Vagina (tissue), 2 donors: Measurements from ENCODE around the gene NBEAL1. TPM values are rescaled to one million over a fixed set of nuclear protein-coding genes. Genes with fewer than 3 reads are reported as not detected.

Source experiments
- DNase-seq, 2 donors: peaks; one replicate each; pipeline ENCODE4 v3.0.0-alpha.2; 2017; ENCODE audit errors: extremely low spot score in 2 of 2
- H3K27ac ChIP-seq: fragments of 200-600 bp; sonication (generic); one replicate; pipeline ENCODE4 v1.5.1; 2019
- H3K27me3 ChIP-seq: fragments of 200-600 bp; sonication (generic); one replicate; pipeline ENCODE4 v1.5.1; 2019
- H3K36me3 ChIP-seq, 2 donors: fragments of 200-600 bp; sonication (generic); one replicate each; pipeline ENCODE4 v1.5.1; 2017 to 2019
- H3K4me1 ChIP-seq: fragments of 200-600 bp; sonication (generic); one replicate; pipeline ENCODE4 v1.5.1; 2019
- H3K4me3 ChIP-seq, 2 donors: fragments of 200-600 bp; sonication (generic); 1 replicate in 1 of 2; 2 replicates in 1 of 2; pipeline ENCODE4 v1.5.1; 2016 to 2019
- H3K9me3 ChIP-seq: fragments of 200-600 bp; sonication (generic); one replicate; pipeline ENCODE4 v1.5.1; 2019
- CTCF ChIP-seq, 3 experiments: fragments of 450-650 bp in 2 of 3; fragments of 200-600 bp in 1 of 3; sonication (generic) in 1 of 3; IDR thresholded peaks; one replicate each; pipeline ENCODE4 v1.5.1; 2017 to 2019; ENCODE audit warnings: antibody characterized with exemption in 3 of 3, mild to moderate bottlenecking in 2 of 3, moderate library complexity in 2 of 3
- POLR2A ChIP-seq, 2 donors: fragments of 450-650 bp; IDR thresholded peaks; one replicate each; pipeline ENCODE4 v1.6.1; 2017; ENCODE audit warnings: antibody characterized with exemption in 2 of 2, mild to moderate bottlenecking in 2 of 2, moderate library complexity in 2 of 2
- POLR2AphosphoS5 ChIP-seq, 2 donors: sonication (generic); formaldehyde crosslinking; IDR thresholded peaks; one replicate each; pipeline ENCODE4 v1.9.0; 2017; ENCODE audit warnings: antibody characterized with exemption in 2 of 2, mild to moderate bottlenecking in 2 of 2, low read depth in 1 of 2; ENCODE audit not compliant: insufficient read depth in 1 of 2
- intact Hi-C: fragments of 100-400 bp; cut with DNase I; formaldehyde crosslinking; loops from one replicate; pipeline ENCODE4 v1.15.1; 2023
- total RNA-seq: library from RNA; depleted of rRNA; stranded (reverse); fragments of >200 nt; gene quantifications from one replicate; pipeline ENCODE4 v1.2.3, GENCODE V29; 2016

NBEAL1 gene
- total RNA-seq, 1 donor from 2014 or later = 26.3 TPM

- Histone ChIP-seq H3K4me3 (no peak overlapping the region), H3K27ac (no peak overlapping the region), H3K27me3 (no peaks in the 10 kb centered on the region), H3K9me3 (no peaks in the 10 kb centered on the region), H3K36me3 (no peaks in the 10 kb centered on the region), H3K4me1 (peaks cover under 1% of the 10 kb centered on the region)
- DNase-seq = no peak
- TF ChIP-seq POLR2AphosphoS5 (IDR thresholded peaks at IDR 0.05; ENCODE audit: insufficient read depth in 1 of 2, low read depth in 1 of 2) = no peak
- no peak for TF ChIP-seq POLR2A (IDR thresholded peaks at IDR 0.05)
- no peak for TF ChIP-seq CTCF (IDR thresholded peaks at IDR 0.05)
- intact Hi-C loops = no loop called here
Observed at GRCh38 chr2:203030545-203030944, 15.9 kb downstream of the NBEAL1 start.

- Histone ChIP-seq H3K9me3 (no peaks in the 10 kb centered on the region), H3K4me1 (peaks cover 5% of the 10 kb centered on the region), H3K27me3 (no peaks in the 10 kb centered on the region), H3K36me3 (no peaks in the 10 kb centered on the region), H3K4me3 (no peak overlapping the region), H3K27ac (no peak overlapping the region)
- intact Hi-C loops = no loop called here
- no peak for DNase-seq
- TF ChIP-seq CTCF (IDR thresholded peaks at IDR 0.05) = no peak
- TF ChIP-seq POLR2AphosphoS5 (IDR thresholded peaks at IDR 0.05; ENCODE audit: insufficient read depth in 1 of 2, low read depth in 1 of 2) = no peak
- no peak for TF ChIP-seq POLR2A (IDR thresholded peaks at IDR 0.05)
Observed at GRCh38 chr2:203030991-203031390, 16.3 kb downstream of the NBEAL1 start.

GRCh38 chr2:203033395-203033794 is 18.7 kb downstream of the NBEAL1 start:
- peaks cover 10% of the 10 kb centered on the region for H3K4me1 ChIP-seq
- no peak for TF ChIP-seq POLR2A (IDR thresholded peaks at IDR 0.05)
- TF ChIP-seq CTCF (IDR thresholded peaks at IDR 0.05) = no peak
- no peak for TF ChIP-seq POLR2AphosphoS5 (IDR thresholded peaks at IDR 0.05; ENCODE audit: insufficient read depth in 1 of 2, low read depth in 1 of 2)
- intact Hi-C loops = no loop called here
- no peaks in the 10 kb centered on the region for H3K27me3 ChIP-seq
- no peaks in the 10 kb centered on the region for H3K9me3 ChIP-seq
- H3K36me3 ChIP-seq = no peaks in the 10 kb centered on the region
- H3K4me3 ChIP-seq = no peak overlapping the region
- DNase-seq = no peak
- no peak overlapping the region for H3K27ac ChIP-seq

GRCh38 chr2:203035879-203036470 is 21.3 kb downstream of the NBEAL1 start:
- Histone ChIP-seq H3K27ac (no peak overlapping the region), H3K4me3 (no peak overlapping the region), H3K27me3 (no peaks in the 10 kb centered on the region), H3K36me3 (no peaks in the 10 kb centered on the region), H3K9me3 (no peaks in the 10 kb centered on the region), H3K4me1 (peaks cover 10% of the 10 kb centered on the region)
- DNase-seq = no peak
- TF ChIP-seq POLR2AphosphoS5 (IDR thresholded peaks at IDR 0.05; ENCODE audit: insufficient read depth in 1 of 2, low read depth in 1 of 2) = no peak
- TF ChIP-seq CTCF (IDR thresholded peaks at IDR 0.05) = no peak
- no peak for TF ChIP-seq POLR2A (IDR thresholded peaks at IDR 0.05)
- intact Hi-C loops = no loop called here

GRCh38 chr2:203037026-203037425 is 22.4 kb downstream of the NBEAL1 start:
- DNase-seq = no peak
- intact Hi-C loops = no loop called here
- Histone ChIP-seq H3K27me3 (no peaks in the 10 kb centered on the region), H3K27ac (no peak overlapping the region), H3K9me3 (no peaks in the 10 kb centered on the region), H3K4me3 (no peak overlapping the region), H3K4me1 (peaks cover 10% of the 10 kb centered on the region), H3K36me3 (peaks cover 0 to 4% of the 10 kb centered on the region in 2 donors)
- TF ChIP-seq POLR2A (IDR thresholded peaks at IDR 0.05) (no peak), CTCF (IDR thresholded peaks at IDR 0.05) (no peak), POLR2AphosphoS5 (IDR thresholded peaks at IDR 0.05; ENCODE audit: insufficient read depth in 1 of 2, low read depth in 1 of 2) (no peak)
